Activated CD4-positive, CD25-positive, alpha-beta regulatory T cell treated with anti-CD3 and anti-CD28 coated beads, Interleukin-2, amount 50 U/mL, for 72 hours (primary cell): ENCODE results near the gene NDUFB10.
"Not testable (repeated sequence)": the region's sequence is repeated elsewhere in the genome, so short reads cannot be mapped to it uniquely, and the experiment has no call there.

Experiments used
- DNase-seq: peaks from one replicate; pipeline ENCODE4 v3.0.0; 2021

NDUFB10 gene

DNA sequence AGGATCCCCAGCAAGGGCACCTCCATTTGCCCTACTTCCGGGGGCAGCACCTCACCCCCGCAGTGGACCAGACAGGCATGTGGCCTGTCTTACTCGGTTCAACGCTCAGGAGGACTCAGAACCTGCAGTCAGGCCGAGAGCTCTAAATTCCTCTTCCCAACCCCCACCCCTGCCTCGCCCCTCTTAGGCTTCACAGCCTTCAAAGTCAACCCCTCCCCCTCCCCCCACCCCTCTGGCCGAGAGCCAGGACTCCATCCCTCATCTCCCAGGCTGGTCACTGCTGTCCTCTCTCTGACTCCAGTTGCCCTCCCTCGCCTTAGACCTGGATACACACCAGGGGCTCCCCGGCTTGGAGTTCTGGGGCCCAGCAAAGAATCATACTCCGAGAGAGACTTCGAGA lies 33.1 kb upstream of the NDUFB10 start:
- DNase-seq = no peak

DNA sequence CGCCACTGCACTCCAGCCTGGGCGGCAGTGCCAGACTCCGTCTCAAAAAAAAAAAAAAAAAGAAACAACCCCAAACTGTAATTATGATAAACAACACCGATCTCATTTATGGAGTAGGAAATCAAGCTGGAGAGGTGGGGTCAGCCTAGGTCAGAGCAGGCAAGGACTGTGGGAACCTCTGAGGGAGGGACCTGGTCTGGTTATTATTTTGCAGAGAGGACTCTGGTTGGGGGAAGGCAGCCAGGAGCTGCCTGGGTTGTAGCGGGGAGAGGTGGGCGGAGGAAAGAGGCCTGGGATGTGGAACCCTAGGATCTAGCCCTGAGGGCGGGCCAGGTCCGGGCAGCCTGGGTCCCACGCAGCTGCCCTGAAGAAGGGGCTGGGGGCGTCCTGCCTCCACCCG lies 30.2 kb upstream of the NDUFB10 start:
- DNase-seq = no peak

DNA sequence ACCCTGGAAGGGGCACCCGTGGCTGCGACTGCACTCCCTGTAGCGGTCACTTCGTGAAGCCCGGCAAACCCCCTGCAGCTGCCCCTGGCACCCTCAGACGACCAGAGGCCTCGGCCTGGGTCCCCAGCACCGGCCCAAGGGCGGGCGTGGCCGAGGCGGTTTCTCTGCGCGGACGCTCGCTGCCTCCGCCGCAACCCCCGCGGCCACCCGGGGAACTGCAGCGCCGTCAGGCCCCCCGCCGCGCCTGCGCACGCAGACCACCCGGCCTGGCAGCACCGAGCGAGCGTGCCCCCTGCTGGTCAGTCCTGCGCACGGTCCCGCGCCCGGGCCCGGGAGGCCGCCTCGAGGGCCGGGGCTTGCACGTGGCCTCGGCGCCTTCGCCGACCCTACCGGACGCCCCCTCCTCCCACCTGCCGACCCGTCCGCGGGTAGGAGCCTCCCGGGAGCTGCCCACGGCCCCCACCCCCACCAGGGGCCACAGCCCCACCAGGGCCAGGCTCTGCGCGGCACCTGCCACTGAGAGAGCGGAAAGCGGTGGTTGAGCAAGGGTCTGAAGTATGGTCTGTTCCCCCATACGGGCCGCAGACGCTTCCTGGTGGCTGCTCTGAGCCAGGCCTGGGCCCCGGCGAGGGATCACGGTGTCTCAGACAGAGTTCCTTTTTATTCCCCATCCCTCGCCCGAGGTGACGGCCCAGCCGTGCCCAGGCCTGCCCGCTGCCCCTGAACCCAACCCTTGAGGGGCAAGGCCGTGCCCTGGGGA lies 29.6 kb upstream of the NDUFB10 start:
- DNase-seq = peak; percentile 99

DNA sequence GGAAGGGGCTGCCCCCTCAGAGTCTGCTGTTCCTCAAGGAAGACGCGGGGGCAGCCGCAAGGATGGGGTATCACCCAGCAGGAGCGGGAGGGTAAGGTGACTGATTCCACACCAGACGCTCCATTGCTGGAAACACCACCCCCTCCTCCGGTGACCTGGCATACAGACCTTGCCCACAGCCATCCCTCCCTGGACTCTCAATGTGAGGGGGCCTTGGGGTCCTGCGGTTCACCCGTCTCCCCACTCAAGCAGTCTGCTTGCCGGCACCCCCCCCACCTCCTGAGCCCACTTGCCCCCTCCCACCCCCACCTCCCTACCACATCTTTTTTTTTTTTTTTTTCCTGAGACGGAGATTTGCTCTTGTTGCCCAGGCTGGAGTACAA lies 29.0 kb upstream of the NDUFB10 start:
- DNase-seq = no peak

DNA sequence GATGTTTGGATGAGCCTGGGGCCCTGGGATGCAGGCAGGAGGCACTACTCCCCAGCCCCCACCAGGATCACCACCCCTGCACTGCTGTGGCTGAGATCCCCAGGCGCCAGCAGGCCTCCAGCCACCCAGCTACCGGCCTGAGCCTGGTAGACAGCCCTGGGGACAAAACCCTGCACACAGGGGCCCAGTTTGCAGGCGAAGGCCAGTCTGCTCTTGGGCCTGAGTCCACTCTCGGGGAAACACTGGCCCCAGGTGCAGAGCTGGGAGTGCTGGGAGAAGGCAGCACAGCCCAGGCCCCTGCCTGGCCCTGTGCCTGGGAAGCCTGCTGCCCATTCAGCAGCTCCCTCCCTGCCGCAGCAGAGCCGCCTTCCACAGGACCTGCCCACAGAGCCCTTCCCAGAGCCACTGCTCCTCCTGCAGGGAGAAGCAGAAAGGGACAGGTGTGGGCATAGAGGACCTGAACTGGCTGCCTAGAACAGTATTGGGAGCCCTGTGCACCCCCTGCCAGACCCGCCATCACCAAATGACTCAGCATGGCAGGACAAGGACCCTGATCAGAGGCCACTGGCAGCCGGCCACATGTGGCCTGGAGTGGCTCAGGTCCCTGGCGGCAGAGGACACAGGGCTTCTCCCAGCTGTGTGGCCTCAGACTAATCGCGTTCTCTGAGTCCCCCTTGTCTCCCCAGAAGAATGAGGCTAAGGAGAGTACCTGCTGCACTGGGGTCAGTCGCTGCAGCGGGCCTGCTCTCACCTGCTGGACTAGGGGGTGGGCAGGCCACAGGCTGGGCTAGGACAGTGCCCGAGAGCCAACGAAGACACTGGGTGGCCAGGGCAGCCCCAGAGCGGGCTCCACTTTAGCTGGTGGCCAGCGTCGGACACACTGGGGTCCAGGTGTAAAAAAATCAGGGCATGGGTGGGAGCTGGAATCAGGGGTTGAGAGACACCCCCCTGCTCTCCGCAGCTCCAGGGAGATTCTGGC lies 27.0 kb upstream of the NDUFB10 start:
- DNase-seq = no peak

DNA sequence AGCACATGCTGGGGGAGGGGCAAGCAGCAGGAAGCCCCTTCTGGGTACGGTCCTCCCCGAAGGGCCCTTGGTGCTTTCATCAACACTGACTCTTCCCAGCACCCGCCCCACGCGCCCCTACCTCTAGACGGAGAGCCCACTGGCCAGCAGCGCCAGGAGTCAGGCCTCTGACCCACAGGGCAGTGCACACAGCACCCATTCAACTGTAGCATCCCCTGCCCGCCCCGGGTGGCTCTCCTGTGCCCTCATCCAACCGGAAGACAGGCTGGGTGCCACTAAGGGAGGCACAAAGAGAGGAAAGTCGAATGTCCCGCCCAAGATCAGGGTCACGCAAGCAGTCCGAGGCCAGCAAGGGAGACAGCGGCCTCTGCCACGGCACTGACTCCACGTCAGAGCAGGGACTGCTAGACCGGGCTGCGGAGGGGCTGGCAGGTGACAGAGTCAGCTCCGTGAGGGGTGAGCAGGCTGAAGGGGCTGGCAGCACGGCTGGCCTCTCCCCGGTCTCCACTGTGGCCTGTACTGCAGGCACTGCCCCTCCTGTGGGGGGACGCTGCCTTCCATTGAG lies 26.2 kb upstream of the NDUFB10 start:
- no peak for DNase-seq

DNA sequence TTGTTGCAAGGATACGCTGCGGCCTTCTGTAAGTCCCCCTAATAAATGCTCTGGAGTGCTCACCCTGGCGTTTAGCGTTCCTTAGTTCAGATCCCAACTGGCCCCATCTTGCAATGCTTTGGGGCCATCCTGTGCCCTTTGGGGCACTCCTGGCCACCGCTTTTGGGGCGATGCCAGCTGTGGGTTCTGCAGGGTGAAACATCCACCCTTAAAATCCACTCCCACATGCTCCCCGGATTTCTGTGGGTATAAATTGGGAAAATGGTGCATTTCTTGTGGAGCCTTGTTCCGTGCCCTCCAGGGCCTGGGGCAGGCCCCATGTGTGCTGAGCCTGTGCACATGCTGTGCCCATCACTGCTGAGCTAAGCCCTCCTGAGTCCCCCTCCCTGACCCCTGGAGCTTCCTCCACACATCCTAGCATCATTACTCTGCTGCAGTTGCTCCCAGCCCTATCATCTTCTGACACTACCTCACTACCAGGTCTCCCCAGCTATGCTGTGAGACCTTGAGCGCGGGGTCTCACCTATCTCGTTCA lies 22.3 kb upstream of the NDUFB10 start:
- no peak for DNase-seq

DNA sequence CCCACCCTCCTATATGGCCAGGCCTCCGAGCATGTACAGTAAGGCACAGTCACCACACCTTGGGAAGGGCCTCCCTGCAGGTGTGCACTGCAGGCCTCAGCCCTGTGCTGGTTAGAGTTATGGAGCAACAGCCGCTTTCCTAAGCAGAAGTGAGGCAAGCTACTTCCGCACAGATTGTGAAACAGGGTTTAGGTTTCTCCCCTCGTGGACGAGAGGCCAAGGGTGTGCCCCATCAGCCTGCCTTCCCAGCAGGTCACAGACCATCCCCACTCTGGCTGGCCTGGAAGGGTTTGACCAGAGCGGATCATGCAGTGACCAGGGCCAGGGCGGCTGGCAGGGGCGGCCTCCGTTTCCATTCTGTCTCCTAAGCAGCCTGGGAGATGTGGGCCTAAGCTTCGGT lies 21.0 kb upstream of the NDUFB10 start:
- no peak for DNase-seq

DNA sequence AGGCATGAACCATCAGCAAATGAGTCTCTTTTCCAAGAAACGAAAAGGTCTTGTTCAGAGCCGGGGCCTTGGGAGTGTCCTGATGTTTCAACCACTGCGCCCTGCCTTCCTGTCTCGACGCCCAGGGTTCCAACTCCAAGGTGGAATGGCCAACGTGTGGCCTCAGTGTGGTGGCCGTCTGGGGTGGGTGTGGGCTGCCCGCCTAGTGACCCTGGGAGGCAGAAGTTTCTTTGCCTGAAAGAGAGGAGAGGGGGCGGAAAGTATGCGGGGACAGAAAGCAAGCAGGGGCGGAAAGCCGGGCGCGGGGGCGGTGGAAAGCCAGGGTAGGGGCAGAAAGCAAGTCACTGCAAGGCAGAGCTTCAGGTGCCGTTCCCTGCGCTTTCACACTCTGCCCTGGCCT lies 20.4 kb upstream of the NDUFB10 start:
- DNase-seq = no peak

DNA sequence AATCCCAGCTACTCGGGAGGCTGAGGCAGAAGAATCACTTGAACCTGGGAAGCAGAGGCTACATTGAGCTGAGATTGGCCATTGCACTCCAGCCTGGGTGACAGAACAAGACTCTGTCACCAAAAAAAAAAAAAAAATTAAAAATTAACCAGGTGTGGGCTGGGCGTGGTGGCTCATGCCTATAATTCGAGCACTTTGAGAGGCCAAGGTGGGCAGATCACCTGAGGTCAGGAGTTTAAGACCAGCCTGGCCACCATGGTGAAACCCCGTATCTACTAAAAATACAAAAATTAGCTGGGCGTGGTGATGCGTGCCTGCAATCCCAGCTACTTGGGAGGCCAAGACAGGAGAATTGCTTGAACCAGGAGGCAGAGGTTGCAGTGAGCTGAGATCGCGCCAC lies 19.5 kb upstream of the NDUFB10 start:
- not testable (repeated sequence) for DNase-seq

DNA sequence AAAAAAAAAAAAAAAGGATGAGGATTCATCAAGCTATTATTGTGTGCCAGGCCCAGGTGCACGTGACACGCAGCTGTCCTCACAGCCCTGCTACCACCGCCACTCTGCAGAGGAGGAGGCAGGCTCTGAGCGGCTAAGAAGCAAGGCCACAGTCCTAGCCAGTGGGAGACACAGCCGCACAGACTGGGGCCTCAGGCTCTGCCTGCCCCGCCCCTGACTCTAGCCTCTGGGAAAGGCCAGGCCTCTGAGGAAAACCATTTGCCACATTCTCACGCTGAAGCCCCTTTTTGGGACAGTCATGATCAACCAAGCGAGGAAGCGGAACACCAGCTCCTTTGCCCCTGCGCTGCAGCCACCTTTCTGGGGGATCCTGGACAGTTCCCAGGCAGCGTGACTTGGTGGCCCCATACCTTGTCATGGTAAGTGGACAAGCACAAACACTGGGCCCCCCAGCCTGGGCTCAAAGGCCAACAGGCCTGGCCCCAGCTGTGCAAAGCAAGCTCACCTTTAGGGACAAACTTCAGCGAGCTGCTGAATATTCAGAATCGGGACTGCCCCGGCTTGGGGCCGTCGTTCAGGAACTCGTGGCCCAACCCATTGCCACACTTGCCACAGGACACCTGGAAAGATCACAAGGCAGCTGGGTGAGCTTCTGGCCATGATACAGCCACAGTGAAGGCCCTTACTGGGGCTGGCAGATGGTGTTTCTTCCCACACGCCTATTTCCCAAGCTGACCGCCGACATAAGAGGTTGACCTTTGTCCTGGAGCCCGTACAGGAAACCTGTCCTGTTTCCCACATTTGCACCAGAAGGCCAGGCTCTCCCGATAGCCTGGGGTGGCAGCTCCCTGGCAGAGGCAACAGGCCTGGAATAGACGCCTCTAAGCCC lies 18.8 kb upstream of the NDUFB10 start:
- DNase-seq = no peak

DNA sequence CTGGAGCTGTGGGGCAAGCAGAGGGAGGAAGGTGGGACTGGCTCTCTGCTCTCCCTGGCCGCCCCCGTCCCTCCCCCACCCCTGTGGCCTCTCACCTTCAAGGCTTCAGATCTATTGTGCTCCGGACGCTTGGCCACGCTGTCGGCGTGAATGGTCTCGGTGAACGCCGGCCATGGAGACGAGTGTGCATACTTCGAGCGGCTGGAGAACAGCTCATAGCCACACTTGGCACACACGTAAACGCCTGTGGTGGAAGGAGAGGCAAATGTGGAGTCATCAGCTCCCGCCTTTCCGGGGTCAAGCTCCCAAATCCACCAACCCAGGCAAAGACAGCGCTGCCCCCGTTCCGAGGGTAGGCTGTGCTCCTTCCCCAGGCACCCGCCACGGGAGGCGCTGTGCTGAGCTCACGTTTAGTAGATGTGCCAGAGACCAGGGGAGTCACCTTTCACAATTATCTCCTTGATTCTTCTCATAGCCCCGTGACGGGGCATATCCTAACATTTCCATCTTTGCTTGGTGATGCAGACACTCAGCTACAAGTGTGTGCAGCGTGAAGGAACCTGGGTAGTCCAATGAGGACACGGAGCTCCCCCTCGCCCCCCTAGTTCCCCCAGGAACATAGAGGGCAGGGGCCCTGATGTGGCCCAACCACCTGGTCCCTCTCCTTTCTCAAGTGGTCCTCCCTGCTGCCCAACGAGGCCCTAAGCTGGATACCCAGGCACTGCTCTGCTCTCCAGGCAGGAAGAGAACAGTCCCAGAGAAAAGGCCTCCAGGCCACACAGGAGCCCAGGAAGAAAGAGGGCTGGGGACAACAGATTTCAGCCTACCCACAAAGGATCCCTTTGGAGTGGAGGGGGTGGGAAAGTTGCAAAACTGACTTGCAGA lies 17.9 kb upstream of the NDUFB10 start:
- no peak for DNase-seq

DNA sequence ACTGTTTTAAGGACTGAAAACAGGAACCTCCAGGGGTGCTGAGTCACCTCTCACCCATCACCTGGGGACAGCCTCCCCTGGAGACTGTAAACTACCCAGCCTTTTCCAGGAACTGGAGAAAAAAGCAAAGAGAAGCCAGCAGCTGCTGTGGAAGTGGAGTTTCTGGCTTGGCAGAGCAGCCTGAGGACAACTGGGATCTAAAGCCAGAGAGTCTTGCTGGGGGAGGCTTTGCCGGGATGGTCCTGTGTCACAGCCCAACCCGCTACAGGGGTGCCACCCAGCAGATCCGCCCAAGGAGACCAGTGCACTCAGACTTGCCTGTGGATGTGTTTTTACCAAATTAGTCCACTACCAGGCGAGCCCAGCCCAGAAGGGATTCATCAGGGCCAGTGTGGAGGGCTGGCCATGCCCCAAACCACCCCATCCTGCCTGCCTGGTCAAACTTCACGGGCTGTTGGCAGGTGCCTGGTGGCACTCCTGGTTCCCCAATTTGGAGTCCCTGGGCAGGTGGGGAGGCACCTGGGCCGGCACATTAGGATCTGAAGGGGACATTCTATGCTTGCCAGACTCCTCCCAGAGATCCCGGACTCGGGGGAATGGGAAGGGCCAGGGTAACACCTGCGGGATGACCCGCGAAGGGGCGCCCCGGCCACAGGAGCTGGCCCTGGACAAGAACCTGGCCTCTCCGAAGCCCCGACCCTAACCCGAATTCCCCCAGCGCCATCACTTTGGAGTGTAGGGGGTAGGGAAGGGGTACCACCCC lies 17.1 kb upstream of the NDUFB10 start:
- DNase-seq = no peak

DNA sequence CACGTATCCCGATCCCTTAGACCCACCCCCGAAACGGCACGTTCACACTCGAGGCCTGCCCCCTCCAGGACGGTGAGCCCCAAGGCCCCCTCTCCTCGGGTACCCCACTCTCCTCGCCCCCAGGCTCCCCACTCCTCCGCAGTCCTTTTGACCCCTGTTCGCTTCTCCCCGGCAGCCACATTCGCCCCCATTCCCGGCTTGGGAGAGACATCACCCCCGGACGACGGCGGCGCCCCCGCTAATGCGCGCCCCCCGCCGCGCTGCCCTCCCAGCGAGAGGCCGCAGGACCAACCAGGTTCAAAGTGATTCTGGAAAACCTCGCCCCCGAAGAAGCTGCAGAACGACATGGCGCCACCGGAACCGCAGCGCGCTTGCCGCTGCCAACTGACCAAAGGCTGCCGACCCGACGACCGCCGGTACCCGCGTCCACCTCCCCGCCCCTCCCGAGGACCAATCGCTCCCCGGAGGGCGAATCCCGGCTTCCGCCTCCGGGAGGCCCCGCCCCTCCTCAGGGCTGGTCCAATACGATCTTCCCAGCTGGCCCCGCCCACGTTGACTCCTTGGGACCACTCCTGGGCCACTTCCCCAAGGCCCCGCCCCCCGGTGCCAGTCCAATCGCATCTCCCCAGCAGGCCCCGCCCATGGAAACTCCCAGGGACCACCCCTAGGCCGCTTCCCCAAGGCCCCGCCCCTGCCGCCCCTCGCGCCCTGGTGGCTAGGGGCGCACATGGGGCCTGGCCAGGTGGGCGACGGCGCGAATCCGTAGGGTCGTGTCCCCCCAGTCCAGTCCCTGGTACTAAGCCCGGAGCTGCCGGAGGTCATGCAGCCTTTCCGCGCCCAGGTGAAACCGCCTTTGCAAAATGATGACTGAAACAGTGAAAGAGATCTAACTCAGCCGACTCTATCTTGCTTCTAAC lies 16.3 kb upstream of the NDUFB10 start, which contains the start of gene MSRB1:
TSS of gene MSRB1 (minus strand) at position 390 of the 917 bp plus-strand sequence. CDS start at position 347, 43 bp downstream.
- peak; percentile 99 for DNase-seq

DNA sequence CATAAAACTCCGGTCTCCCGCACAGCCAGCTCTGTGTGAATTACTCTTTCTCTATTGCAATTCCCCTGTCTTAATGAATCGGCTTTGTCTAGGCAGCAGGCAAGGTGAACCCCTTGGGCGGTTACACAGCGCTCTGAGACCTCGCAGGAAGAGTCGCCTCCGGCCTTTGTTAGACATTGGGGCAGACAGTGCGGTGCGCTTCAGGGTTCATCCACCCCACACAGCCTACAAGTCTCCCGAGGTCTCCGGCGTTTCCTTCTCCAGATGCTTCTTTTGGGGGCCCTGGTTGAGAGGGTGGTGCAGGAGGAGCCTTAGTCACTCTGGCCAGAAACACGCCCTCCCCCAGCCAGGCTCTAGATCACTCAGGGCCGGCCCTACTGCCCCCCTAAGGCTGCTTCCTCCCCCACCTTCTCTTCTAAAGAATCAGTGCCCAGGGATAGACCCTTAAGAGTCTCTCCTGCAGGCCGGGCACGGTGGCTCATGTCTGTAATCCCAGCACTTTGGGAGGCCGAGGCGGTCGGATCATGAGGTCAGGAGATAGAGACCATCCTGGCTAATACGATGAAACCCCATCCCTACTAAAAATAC lies 14.6 kb upstream of the NDUFB10 start:
- DNase-seq = no peak

DNA sequence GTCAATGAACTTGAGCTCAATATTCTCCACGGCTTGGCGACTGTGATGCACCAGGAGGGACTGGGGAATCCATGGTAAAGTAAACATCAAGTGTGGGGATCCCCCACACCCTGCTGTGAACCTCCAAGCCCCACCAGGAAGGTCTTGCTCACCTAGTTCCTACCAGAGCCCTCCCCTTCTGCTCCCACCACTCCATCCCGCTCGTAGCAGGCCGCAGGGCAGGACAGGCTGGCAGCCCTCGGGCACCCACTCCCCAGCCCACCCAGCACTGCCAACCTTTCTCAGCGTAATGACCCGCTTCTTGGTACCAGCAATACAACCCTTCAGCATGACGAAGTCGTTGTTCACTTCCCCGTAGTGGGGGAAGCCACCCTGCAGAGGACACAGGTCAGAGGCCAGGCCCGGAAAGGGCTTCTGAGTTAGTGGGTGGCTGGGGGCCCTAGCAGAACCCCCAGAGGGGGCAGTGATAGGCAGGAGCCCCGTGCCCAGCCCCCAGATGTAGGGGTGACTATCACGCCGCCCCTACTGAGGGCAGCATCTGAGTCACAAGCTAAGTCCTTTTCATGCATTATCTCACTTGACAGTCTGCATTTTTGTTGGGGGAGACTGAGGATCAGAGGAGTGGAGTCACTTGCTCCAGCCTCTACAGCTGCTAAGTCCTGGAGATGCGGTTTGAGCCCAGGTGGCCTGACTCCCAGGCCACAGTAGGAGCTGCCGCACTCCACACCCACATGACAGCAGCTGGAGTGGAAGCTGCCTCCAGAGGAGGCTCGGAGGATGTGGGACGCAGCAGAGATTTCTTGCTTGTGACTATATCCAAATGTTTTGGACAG lies 13.6 kb upstream of the NDUFB10 start:
- DNase-seq = no peak

DNA sequence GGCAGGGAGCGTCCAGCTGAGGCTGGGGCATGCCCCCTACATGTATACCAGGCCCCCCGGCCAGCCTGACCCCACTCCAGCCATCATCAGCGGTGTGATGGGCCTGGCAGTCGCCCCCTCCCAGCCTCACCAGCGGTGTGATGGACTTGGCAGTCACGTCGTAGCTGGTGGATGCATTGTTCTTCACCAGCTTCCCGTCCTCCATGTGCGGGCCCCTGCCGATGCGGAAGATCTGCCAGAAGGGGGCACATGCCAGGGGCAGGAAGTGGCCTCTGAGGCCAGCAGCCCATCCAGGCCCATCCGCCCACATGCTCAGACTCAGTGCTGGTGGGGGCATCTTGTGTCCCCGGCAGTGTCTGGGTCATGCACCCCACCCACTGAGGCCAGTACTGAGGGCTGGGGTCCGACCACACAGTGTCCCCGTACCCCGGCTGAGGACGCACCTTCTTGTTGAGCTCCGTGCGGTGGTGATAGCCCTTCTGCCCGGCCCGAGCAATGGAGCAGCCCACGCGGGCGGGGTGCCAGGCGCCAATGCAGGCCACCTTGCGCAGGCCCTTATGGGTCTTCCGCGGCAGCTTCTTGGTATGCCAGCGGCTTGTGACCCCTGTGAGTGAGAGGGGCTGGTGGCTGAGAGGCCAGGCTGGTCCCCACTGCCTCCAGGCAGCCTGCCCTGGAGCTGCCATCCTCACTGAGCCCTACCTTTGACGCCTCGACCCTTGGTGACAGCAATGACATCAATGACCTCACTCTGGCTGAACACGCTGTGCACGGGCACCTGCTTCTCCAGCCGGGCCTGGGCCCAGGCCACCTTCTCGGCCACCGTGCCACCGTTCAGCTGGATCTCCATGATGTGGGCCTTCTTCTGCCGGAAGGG lies 12.6 kb upstream of the NDUFB10 start:
- DNase-seq = no peak
